ENCODE data around the gene LBHD2.

Gene LBHD2

DNA sequence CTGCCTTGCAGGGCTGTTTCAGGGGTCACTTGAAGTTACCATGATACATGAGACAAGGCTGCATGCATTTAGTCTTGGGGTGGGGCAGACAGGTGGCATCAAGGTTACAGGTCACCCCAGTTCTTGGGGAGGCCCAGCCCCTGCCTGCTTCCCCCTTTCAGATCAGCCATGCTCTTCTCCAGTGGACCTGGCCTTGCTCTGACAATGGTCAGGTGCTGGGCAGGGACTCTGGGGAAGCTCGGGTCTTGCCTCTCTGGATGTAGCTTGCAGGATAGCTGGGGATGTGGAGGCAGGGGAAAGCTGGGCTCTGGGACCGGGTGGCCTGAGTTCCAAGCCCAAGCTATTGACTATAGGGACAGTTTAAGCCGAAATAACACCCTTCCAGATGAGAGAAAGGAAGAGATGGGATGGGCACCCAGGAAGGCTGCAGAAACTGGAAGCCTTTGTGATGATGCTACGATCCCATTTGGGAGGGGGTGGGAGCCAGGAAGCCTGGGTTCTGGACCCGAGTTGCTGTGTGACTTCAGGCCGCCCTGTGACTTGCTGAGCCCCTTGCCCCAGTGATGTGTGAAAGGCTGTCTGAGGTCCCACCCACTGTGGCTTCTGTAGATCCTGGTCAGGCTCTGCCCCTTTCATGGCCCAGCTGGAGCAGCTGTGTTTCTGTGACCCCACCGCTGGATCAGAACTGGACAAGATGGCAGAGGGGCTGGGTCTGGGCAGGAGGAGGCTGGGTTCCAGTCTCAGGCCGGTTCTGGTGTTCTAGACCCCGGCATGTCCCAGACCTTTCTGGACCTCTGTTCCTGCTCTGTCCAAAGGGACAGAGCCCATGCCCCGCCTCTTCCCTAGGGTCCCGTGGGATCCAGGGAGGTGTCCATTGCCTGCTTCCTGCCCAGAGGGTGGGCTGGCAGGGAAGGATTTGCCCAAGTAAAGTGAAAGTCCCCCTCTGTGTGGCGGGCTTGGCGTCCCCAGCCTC, 41.4 kb downstream of the LBHD2 start:
- Histone ChIP-seq H3K27ac (ENCODE audit: low read length) (no peak overlapping the region), H3K27me3 (ENCODE audit: low read depth, low read length) (no peaks in the 10 kb centered on the region), H3K36me3 (ENCODE audit: control insufficient read depth in 1 of 2, insufficient read depth in 2 of 2, low read length in 2 of 2) (peaks cover 0 to 6% of the 10 kb centered on the region in 2 donors), H3K9me3 (ENCODE audit: control insufficient read depth in 1 of 2, low read length in 2 of 2) (no peaks in the 10 kb centered on the region), H3K4me1 (ENCODE audit: control insufficient read depth in 1 of 2, insufficient read depth in 2 of 2, low read length in 2 of 2) (peaks cover 13 to 64% of the 10 kb centered on the region in 2 donors), H3K4me3 (ENCODE audit: low read depth in 1 of 2, low read length in 2 of 2) (peak overlapping the region; percentile 26 to 64)

DNA sequence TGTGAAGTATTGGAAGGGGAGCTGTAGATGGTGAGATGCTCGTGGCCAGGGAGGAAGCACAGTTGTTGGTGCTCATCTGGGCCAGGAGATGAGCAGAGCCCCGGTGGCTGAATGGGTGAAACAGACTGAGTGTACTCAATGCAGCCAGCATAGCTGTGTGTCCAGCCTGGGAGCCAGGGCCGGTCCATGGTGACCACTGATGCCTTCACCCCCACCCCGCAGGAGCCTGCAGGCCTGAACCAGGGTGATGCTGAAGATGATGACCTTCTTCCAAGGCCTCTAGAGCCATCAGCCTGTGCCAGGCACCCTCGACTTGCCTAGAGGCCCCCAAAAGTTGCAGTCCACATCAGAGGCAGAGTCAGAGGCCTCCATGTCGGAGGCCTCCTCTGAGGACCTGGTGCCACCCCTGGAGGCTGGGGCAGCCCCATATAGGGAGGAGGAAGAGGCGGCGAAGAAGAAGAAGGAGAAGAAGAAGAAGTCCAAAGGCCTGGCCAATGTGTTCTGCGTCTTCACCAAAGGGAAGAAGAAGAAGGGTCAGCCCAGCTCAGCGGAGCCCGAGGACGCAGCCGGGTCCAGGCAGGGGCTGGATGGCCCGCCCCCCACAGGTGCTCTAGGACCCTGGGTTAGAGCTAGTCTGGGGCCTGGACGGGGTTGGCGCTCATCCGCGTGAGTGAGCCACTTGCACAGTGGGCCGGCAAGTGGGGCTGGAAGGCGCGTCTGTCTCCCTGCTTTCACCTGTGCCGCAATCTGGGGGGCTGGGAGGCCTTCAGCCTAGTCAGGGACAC, 42.3 kb downstream of the LBHD2 start:
- Histone ChIP-seq H3K4me1 (ENCODE audit: control insufficient read depth in 1 of 2, insufficient read depth in 2 of 2, low read length in 2 of 2) (peaks cover 8 to 67% of the 10 kb centered on the region in 2 donors), H3K36me3 (ENCODE audit: control insufficient read depth in 1 of 2, insufficient read depth in 2 of 2, low read length in 2 of 2) (peaks cover 0 to 15% of the 10 kb centered on the region in 2 donors), H3K4me3 (ENCODE audit: low read depth in 1 of 2, low read length in 2 of 2) (peak overlapping the region; percentile 26 to 54), H3K27ac (ENCODE audit: low read length) (no peak overlapping the region), H3K9me3 (ENCODE audit: control insufficient read depth in 1 of 2, low read length in 2 of 2) (no peaks in the 10 kb centered on the region), H3K27me3 (ENCODE audit: low read depth, low read length) (no peaks in the 10 kb centered on the region)

DNA sequence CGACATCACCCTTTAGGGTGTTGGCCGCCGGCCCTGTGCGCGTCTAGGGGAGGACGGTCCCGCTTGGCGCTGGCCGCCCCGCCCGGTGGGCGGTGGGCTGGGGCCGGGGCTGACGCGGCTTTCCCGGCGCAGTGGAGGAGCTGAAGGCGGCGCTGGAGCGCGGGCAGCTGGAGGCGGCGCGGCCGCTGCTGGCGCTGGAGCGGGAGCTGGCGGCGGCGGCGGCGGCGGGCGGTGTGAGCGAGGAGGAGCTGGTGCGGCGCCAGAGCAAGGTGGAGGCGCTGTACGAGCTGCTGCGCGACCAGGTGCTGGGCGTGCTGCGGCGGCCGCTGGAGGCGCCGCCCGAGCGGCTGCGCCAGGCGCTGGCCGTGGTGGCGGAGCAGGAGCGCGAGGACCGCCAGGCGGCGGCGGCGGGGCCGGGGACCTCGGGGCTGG, 42.9 kb downstream of the LBHD2 start:
- Histone ChIP-seq H3K27ac (ENCODE audit: low read length) (no peak overlapping the region), H3K4me3 (ENCODE audit: low read depth in 1 of 2, low read length in 2 of 2) (peak overlapping the region in 1 of 2 donors; percentile 54), H3K27me3 (ENCODE audit: low read depth, low read length) (no peaks in the 10 kb centered on the region), H3K4me1 (ENCODE audit: control insufficient read depth in 1 of 2, insufficient read depth in 2 of 2, low read length in 2 of 2) (peaks cover 5 to 69% of the 10 kb centered on the region in 2 donors), H3K36me3 (ENCODE audit: control insufficient read depth in 1 of 2, insufficient read depth in 2 of 2, low read length in 2 of 2) (peaks cover 0 to 16% of the 10 kb centered on the region in 2 donors), H3K9me3 (ENCODE audit: control insufficient read depth in 1 of 2, low read length in 2 of 2) (no peaks in the 10 kb centered on the region)

DNA sequence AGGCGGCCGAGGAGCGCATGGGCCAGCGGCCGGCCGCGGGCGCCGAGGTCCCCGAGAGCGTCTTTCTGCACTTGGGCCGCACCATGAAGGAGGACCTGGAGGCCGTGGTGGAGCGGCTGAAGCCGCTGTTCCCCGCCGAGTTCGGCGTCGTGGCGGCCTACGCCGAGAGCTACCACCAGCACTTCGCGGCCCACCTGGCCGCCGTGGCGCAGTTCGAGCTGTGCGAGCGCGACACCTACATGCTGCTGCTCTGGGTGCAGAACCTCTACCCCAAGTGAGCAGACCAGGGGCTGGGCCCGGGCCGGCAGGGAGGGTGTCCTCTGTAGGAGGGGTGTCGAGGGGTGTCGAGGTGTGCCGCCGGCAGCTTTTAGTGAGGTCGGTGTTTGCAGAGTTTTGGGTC, 43.3 kb downstream of the LBHD2 start:
- Histone ChIP-seq H3K27me3 (ENCODE audit: low read depth, low read length) (no peaks in the 10 kb centered on the region), H3K36me3 (ENCODE audit: control insufficient read depth in 1 of 2, insufficient read depth in 2 of 2, low read length in 2 of 2) (peaks cover 0 to 21% of the 10 kb centered on the region in 2 donors), H3K4me3 (ENCODE audit: low read depth in 1 of 2, low read length in 2 of 2) (peak overlapping the region in 1 of 2 donors; percentile 42), H3K9me3 (ENCODE audit: control insufficient read depth in 1 of 2, low read length in 2 of 2) (no peaks in the 10 kb centered on the region), H3K27ac (ENCODE audit: low read length) (no peak overlapping the region), H3K4me1 (ENCODE audit: control insufficient read depth in 1 of 2, insufficient read depth in 2 of 2, low read length in 2 of 2) (peaks cover 2 to 69% of the 10 kb centered on the region in 2 donors)

DNA sequence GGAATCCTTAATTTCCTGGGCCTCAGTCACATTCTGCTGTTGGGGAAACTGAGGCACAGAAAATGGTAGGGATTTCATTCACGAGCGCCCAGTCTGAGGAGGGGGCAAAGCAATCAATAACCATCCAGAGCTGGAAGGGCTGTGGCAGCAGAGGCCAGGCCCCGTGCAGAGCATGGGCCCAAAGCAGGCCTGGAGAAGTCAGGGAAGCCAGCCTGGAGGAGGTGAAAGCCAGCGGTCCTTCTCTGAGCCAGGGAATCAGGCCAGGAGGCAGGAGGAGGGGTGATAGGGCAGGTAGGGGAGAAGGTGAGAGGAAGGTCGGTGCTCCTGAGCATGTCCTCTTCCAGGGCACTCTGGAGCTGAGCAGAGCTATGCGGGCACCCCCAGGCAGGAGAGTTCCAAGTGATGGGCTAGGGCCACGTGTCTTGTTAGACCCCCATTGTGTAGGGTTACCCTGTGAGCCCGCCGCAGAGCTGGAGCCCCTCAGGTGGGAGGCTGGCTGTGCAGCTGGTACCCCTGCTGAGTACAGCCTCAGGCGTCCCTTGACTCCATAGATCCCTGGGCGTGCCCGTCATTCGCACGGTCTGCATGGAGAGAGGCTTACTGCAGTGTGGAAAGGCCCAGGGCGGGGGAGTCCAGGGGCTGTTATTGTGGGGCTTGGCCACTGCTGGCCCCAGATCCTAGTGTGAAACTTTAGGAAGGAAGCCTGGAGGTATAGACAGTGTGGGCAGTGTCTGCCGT, 44.0 kb downstream of the LBHD2 start:
- H3K4me3 ChIP-seq (ENCODE audit: low read depth in 1 of 2, low read length in 2 of 2) = peak overlapping the region in 1 of 2 donors; percentile 42
- H3K9me3 ChIP-seq (ENCODE audit: control insufficient read depth in 1 of 2, low read length in 2 of 2) = no peaks in the 10 kb centered on the region
- no peak overlapping the region for H3K27ac ChIP-seq (ENCODE audit: low read length)
- H3K36me3 ChIP-seq (ENCODE audit: control insufficient read depth in 1 of 2, insufficient read depth in 2 of 2, low read length in 2 of 2) = peaks cover 4 to 28% of the 10 kb centered on the region in 2 donors
- H3K27me3 ChIP-seq (ENCODE audit: low read depth, low read length) = no peaks in the 10 kb centered on the region
- H3K4me1 ChIP-seq (ENCODE audit: control insufficient read depth in 1 of 2, insufficient read depth in 2 of 2, low read length in 2 of 2) = peaks cover 0 to 63% of the 10 kb centered on the region in 2 donors

DNA sequence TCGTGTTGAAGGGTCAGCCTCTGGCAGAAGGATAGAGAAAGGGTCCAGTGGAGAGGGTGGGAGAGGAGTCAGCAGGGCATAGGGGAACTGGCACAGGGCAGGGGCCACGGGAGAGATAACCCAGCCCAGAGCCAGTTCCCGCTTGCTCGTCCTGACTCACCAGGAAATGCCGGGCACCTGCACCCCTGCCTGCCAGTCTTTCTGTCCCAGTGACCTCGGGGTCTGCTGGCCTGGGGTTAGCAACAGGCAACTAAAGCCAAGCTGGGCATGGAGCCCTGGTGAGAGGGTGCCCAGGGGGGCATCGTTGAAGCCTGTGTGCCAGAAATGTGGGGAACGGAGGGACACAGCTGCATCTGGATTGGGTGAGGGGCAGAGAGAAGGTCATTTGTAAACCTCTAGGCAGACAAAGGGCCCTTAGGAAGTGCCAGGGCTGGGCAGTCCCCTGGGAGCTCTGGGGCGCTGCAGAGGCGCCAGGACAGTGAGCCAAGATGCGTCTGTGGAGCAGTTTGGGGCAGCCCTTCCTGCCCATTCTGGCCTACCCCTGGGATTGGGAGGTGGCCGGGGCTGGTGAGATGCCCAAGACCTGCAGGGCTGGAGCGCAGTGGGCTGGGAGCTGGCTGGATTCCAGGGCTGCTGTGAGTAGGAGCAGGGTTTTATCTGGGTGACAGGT, 44.8 kb downstream of the LBHD2 start:
- Histone ChIP-seq H3K27me3 (ENCODE audit: low read depth, low read length) (no peaks in the 10 kb centered on the region), H3K36me3 (ENCODE audit: control insufficient read depth in 1 of 2, insufficient read depth in 2 of 2, low read length in 2 of 2) (peaks cover 9 to 35% of the 10 kb centered on the region in 2 donors), H3K27ac (ENCODE audit: low read length) (no peak overlapping the region), H3K4me3 (ENCODE audit: low read depth in 1 of 2, low read length in 2 of 2) (no peak overlapping the region), H3K4me1 (ENCODE audit: control insufficient read depth in 1 of 2, insufficient read depth in 2 of 2, low read length in 2 of 2) (peaks cover 0 to 63% of the 10 kb centered on the region in 2 donors), H3K9me3 (ENCODE audit: control insufficient read depth in 1 of 2, low read length in 2 of 2) (no peaks in the 10 kb centered on the region)

DNA sequence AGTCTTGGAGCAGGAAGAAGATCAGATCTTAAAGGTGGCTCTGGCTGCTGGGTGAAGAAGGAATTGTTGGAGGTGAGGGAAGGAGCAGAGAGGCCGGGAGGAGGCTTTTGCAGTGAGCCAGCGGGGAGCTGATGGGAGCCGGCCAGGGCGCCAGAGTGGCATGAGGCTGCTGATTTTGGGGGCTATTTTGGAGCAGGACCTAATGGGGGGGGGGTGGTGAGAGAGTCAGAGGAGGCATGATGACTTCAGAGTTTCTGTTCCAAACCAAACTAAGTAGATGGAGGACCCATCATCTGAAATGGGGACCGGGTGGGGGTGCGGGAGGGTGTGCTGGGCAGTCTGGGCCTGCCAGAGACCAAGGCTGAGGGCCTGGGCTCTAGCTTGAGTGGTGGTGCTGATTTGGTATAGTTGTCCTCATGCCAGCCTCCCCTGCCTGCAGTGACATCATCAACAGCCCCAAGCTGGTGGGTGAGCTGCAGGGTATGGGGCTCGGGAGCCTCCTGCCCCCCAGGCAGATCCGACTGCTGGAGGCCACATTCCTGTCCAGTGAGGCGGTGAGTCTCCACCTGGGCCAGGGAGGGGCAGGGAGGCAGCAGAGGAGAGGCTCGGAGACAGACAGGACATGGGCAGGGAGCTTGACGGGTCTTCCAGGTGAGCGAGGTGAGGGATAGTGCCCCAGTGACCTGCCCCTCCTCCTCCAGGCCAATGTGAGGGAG, 45.4 kb downstream of the LBHD2 start:
- Histone ChIP-seq H3K9me3 (ENCODE audit: control insufficient read depth in 1 of 2, low read length in 2 of 2) (no peaks in the 10 kb centered on the region), H3K4me3 (ENCODE audit: low read depth in 1 of 2, low read length in 2 of 2) (no peak overlapping the region), H3K36me3 (ENCODE audit: control insufficient read depth in 1 of 2, insufficient read depth in 2 of 2, low read length in 2 of 2) (peaks cover 11 to 39% of the 10 kb centered on the region in 2 donors), H3K4me1 (ENCODE audit: control insufficient read depth in 1 of 2, insufficient read depth in 2 of 2, low read length in 2 of 2) (peaks cover 0 to 59% of the 10 kb centered on the region in 2 donors), H3K27me3 (ENCODE audit: low read depth, low read length) (no peaks in the 10 kb centered on the region), H3K27ac (ENCODE audit: low read length) (no peak overlapping the region)

DNA sequence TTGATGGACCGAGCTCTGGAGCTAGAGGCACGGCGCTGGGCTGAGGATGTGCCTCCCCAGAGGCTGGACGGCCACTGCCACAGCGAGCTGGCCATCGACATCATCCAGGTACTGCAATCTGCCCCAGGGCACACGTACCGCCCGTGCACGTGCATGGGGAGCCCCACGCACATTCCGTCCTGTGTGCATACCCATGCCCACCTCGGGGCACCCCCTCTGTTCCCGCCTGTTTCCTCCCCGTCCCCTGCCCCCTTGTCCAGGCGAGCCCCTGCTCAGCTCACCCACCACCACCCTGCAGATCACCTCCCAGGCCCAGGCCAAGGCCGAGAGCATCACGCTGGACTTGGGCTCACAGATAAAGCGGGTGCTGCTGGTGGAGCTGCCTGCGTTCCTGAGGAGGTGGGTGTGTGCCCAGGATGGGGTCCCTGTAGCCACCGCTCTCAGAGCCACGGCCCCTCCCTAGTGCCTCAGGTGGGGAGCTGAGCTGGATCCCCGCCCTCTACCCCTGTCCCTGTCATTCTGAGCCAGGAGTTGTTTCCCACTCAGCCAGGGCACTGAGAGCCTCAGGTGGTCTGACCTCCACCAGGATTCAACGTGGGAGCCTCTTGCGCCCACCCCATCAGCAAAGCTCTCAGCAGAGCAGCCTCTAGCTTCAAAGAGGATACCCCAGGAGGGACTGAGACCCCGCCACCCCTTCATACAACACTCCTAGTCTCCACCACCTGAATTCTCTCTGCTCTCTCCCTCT, 46.2 kb downstream of the LBHD2 start:
- Histone ChIP-seq H3K27me3 (ENCODE audit: low read depth, low read length) (no peaks in the 10 kb centered on the region), H3K27ac (ENCODE audit: low read length) (no peak overlapping the region), H3K4me3 (ENCODE audit: low read depth in 1 of 2, low read length in 2 of 2) (no peak overlapping the region), H3K9me3 (ENCODE audit: control insufficient read depth in 1 of 2, low read length in 2 of 2) (no peaks in the 10 kb centered on the region), H3K4me1 (ENCODE audit: control insufficient read depth in 1 of 2, insufficient read depth in 2 of 2, low read length in 2 of 2) (peaks cover 0 to 52% of the 10 kb centered on the region in 2 donors), H3K36me3 (ENCODE audit: control insufficient read depth in 1 of 2, insufficient read depth in 2 of 2, low read length in 2 of 2) (peaks cover 11 to 43% of the 10 kb centered on the region in 2 donors)

DNA sequence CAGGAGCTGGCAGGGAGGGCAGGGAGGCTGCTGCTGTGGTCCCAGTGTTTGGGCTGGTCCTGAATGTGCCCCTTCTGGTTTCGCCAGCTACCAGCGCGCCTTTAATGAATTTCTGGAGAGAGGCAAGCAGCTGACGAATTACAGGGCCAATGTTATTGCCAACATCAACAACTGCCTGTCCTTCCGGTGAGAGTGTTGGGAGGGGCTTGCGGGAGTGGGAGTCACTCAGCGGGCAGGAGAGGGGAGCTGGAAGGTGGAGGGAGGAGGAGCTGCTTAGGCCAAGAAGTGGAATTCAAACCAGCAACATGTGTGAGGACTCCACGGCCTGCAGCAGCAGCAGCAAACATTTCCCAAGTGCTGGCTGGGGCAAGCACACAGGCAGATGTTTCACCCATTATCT, 47.0 kb downstream of the LBHD2 start:
- H3K4me1 ChIP-seq (ENCODE audit: control insufficient read depth in 1 of 2, insufficient read depth in 2 of 2, low read length in 2 of 2) = peaks cover 0 to 48% of the 10 kb centered on the region in 2 donors
- peaks cover 11 to 51% of the 10 kb centered on the region in 2 donors for H3K36me3 ChIP-seq (ENCODE audit: control insufficient read depth in 1 of 2, insufficient read depth in 2 of 2, low read length in 2 of 2)
- H3K27me3 ChIP-seq (ENCODE audit: low read depth, low read length) = no peaks in the 10 kb centered on the region
- no peak overlapping the region for H3K4me3 ChIP-seq (ENCODE audit: low read depth in 1 of 2, low read length in 2 of 2)
- no peaks in the 10 kb centered on the region for H3K9me3 ChIP-seq (ENCODE audit: control insufficient read depth in 1 of 2, low read length in 2 of 2)
- no peak overlapping the region for H3K27ac ChIP-seq (ENCODE audit: low read length)

Data from muscle layer of duodenum (tissue), 2 donors.